GM10266 (cell line): ENCODE results near the gene AVL9.

Experiments
- DNase-seq: peaks from one replicate; pipeline ENCODE4 v3.0.0; 2012; ENCODE audit errors: extremely low spot score
- TF ChIP-seq, protein P1 (sequence below): IDR thresholded peaks from 2 replicates; pipeline ENCODE4 v1.5.1; 2012; ENCODE audit warnings: mild to moderate bottlenecking, low read depth; ENCODE audit not compliant: control insufficient read depth, insufficient read depth; ENCODE audit errors: missing control alignments

Gene AVL9

DNA sequence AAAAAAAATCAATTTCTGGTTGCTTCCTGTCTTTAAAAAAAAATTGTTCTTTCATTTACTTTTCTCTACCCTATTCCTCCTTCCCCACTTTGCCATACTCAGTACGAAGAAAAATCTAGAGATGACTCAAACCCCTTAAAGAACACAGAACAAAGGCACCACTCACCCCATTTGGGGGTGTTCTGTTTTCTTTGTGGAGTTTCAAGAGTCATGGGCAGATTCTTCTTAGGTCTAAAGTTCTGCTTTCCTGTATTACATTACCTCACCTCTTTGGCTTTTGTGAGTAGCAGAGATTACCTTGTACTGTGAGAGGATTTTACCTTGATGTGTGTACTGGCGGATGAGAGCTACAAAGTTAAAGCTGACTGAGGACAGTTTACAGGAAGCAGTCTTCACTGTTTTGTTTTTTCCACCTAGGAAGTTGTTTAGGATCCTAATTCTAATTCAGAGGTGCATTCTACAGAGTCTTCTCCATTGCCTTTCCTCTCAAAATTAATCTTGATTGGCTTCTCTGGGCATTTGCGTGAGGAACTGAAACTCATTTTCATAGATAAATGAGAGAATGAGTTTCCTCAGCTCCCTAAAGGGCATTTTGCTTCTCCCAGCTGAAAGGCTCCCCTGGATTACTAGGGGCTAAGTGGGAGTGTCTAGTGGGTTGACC, 20.7 kb downstream of the AVL9 start:
- peak; percentile 25 for DNase-seq
- TF ChIP-seq, protein P1, sequence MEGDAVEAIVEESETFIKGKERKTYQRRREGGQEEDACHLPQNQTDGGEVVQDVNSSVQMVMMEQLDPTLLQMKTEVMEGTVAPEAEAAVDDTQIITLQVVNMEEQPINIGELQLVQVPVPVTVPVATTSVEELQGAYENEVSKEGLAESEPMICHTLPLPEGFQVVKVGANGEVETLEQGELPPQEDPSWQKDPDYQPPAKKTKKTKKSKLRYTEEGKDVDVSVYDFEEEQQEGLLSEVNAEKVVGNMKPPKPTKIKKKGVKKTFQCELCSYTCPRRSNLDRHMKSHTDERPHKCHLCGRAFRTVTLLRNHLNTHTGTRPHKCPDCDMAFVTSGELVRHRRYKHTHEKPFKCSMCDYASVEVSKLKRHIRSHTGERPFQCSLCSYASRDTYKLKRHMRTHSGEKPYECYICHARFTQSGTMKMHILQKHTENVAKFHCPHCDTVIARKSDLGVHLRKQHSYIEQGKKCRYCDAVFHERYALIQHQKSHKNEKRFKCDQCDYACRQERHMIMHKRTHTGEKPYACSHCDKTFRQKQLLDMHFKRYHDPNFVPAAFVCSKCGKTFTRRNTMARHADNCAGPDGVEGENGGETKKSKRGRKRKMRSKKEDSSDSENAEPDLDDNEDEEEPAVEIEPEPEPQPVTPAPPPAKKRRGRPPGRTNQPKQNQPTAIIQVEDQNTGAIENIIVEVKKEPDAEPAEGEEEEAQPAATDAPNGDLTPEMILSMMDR: no peak

DNA sequence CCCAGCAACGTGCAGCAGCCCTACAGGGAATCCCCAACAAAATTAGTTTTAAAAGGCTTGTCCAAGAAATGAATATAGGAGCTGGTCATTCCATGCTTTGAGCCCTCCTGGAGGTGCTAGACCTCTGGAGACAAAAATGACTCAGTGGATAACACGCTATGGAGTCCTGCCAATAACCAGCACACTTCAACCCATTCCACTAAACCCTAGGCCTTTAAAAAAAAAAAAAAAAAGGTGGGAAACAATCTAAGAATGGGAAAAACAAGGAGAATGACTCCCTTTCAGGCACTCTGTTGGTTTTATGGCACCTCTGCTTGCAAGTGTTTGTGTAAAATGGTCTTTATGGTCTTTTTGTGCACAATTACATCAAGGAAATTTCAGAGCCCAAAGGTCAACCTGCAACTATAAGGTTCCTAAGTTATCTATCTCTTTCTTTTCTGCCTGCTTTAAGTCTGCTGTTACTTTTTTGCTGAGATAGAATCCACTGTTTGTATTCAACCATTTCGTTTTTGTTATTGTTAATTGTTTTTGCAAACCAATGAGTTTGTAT, 21.3 kb downstream of the AVL9 start:
- TF ChIP-seq, protein P1: no peak
- DNase-seq: no peak

DNA sequence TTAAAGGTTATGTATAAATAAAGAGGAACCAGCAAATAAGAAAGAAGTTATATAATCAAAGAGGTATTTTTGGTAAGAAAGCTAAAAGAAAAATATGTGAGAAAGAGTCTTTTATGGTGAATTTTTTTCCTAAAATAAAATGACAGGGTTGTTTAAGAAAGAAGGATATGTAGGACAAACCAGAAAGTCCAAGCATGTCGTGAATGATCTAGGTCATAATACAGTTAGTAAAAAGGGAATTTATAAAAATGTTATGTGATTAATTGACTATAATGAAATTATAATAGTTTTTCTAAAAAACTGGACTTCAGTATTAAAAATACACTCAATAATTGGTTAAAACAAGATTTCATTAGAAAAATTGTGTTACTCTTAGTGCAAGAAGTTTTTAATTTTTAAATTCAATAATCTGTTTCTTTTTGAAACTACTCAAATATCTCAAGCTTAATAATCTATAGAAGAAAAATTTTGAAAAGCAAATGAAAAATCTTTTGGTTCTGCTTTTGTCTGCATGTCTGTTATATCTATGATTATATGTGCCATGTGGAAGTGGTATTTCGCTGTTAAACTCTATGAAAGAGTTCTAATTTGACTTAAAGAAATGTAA, 23.3 kb downstream of the AVL9 start:
- TF ChIP-seq, protein P1: no peak
- DNase-seq: no peak

DNA sequence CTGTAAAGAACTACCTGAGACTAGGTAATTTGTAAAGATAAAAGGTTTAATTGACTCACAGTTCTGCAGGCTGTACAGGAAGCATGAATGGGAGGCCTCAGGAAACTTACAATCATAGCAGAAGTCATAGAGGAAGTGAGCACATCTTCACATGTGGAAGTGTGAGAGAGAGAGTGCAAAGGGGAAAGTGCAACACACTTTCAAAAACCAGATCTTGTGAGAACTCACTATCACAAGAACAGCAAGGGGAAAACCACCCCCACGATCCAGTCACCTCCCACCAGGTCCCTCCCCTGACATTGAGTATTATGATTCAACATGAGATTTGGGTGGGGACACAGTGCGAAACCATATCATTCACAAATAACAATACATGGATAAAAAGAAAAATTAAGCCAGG, 24.5 kb downstream of the AVL9 start:
- DNase-seq: no peak
- TF ChIP-seq, protein P1: no peak

DNA sequence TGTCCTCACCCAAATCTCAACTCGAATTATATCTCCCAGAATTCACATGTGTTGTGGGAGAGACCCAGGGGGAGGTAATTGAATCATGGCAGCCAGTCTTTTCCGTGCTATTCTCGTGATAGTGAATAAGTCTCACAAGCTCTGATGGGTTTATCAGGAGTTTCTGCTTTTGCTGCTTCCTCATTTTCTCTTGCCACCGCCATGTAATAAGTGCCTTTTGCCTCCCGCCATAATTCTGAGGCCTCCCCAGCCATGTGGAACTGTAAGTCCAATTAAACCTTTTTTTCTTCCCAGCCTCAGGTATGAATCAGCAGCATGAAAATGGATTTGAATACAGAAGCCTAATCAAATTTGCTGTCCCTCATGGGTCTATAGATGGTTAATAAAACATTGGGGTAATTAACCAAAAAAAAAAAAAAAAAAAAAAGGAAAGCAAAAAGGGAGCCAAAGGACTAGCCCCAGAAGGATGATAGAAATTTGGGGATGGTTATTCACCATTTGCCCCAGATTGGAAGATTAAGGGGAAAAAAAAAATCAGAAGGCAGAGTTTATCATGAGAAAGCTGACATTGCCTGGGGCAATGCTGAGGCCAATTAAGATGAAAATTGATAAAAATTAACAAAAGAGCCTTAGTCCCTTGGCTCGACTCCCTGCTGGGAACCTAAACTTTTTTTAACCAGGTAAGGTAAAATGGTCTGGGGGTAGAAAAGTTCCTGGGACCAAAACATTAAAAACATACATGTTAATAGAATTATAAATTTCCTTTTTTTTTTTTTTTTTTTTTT, 27.6 kb downstream of the AVL9 start:
- no peak for DNase-seq
- TF ChIP-seq, protein P1: no peak

DNA sequence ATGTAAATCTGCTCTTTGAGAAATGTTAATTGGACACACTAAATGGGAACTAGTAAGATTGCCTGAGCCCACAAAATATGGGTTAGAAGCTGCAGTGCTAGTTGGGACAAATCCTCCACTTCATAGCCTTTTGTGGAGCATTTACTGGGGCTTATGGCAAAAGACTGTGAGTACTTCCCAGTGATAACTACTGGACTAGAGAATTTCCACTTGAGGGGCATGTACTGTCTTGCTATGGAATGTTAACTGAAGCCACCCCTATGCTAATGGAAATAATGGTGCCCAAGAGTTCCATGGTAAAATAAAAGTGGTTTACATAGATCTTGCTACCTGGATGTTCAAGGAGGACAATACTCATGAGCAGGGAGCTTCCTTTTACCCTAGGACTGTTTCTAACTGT, 29.3 kb downstream of the AVL9 start:
- TF ChIP-seq, protein P1: no peak
- no peak for DNase-seq
